Right atrium auricular region (tissue), 2 donors: ENCODE data around the gene FAF1. TPM values are rescaled to one million over a fixed set of nuclear protein-coding genes. Genes with fewer than 3 reads are reported as not detected.
"Not testable (repeated sequence)": the region's sequence is repeated elsewhere in the genome, so short reads cannot be mapped to it uniquely, and the experiment has no call there.

ENCODE experiments used
- DNase-seq: peaks from one replicate; pipeline ENCODE4 v3.0.0-alpha.2; 2019; ENCODE audit warnings: low spot score
- H3K27ac ChIP-seq, 2 donors: fragments of 200-600 bp; sonication (generic); 1 replicate in 1 of 2; 2 replicates in 1 of 2; pipeline ENCODE4 v1.5.1; 2016 to 2019
- H3K27me3 ChIP-seq, 2 donors: fragments of 200-600 bp; sonication (generic); one replicate each; pipeline versions ENCODE4 v1.5.1 to v1.6.0; 2017 to 2019
- H3K36me3 ChIP-seq: fragments of 200-600 bp; sonication (generic); one replicate; pipeline ENCODE4 v1.5.1; 2016
- H3K4me1 ChIP-seq, 2 donors: fragments of 200-600 bp; sonication (generic); one replicate each; pipeline versions ENCODE4 v1.5.1 to v1.6.0; 2017 to 2019
- H3K4me3 ChIP-seq, 2 donors: fragments of 200-600 bp; sonication (generic); 1 replicate in 1 of 2; 2 replicates in 1 of 2; pipeline ENCODE4 v1.5.1; 2017 to 2019; ENCODE audit warnings: mild to moderate bottlenecking in 1 of 2, moderate library complexity in 1 of 2
- H3K9me3 ChIP-seq, 2 donors: fragments of 200-600 bp; sonication (generic); one replicate each; pipeline ENCODE4 v1.5.1; 2019
- total RNA-seq, 2 donors: library from RNA; depleted of rRNA; stranded (reverse); fragments of >200 nt; gene quantifications; one replicate each; pipeline ENCODE4 v1.1.0, GENCODE V29; 2016
- TF ChIP-seq, protein P1 (sequence below), 2 donors: fragments of 200-600 bp; sonication (generic); IDR thresholded peaks; one replicate each; pipeline ENCODE4 v1.5.1; 2019; ENCODE audit warnings: antibody characterized with exemption in 2 of 2

Gene FAF1
- total RNA-seq: 10 to 100 TPM; 36.1 to 68.8 TPM

DNA sequence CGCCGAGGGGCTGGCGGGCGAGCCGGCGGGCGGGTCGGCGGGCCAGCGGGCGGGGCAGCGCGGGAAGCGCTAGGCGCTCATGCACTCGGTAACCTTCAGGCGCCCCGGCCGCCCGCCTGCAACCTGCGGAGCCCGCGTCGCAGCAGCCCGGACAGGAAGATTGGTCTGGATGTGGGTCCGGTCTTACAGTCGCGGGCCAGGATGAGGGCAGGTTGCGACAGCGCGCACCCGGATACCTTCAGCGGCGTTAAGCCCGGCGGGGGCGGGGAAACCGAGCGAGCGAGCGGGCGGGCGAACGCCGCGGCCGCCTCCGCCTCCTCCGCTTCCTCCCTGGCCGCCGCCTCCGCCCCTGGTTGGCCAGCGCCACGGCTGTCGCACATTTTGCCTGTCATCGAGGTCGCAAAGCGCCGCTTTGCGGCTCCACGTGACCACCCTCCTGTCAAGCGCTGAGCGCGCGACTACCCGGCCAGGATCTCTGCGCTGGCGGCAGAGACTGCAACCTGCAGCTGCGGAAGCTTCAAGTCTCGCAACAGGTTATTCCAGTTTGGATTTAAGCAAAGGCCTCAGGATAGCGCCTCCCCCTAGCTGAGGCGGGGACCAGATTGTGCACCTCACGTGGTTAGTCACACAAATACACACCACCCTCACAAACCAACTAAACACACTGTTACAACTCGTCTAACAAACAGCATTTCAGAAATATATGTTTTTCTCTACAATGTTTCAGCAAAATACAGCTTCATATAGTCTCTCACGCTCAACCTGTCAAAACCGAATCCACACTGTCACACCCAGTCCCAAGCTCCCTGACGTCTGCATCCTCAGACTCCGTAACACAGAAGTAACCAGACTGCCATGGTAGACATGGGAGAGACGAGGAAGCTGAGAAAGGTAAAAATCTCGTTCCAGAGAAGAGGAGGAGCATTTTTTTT, at the start of gene FAF1:
FAF1 (minus strand) TSS at position 355 of the 932 bp plus-strand sequence. CDS start 456 bp downstream, outside the sequence.
- Histone ChIP-seq H3K36me3 (no peaks in the 10 kb centered on the region), H3K4me1 (peaks cover 0 to 14% of the 10 kb centered on the region in 2 donors), H3K4me3 (peak within 1 kb of the TSS; percentile 65 to 73), H3K27ac (peak within 1 kb of the TSS; percentile 81 to 83), H3K9me3 (no peaks in the 10 kb centered on the region), H3K27me3 (no peaks in the 10 kb centered on the region)
- TF ChIP-seq, protein P1, sequence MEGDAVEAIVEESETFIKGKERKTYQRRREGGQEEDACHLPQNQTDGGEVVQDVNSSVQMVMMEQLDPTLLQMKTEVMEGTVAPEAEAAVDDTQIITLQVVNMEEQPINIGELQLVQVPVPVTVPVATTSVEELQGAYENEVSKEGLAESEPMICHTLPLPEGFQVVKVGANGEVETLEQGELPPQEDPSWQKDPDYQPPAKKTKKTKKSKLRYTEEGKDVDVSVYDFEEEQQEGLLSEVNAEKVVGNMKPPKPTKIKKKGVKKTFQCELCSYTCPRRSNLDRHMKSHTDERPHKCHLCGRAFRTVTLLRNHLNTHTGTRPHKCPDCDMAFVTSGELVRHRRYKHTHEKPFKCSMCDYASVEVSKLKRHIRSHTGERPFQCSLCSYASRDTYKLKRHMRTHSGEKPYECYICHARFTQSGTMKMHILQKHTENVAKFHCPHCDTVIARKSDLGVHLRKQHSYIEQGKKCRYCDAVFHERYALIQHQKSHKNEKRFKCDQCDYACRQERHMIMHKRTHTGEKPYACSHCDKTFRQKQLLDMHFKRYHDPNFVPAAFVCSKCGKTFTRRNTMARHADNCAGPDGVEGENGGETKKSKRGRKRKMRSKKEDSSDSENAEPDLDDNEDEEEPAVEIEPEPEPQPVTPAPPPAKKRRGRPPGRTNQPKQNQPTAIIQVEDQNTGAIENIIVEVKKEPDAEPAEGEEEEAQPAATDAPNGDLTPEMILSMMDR (IDR thresholded peaks at IDR 0.05): peak in 1 of 2 donors; percentile 49
- DNase-seq: peak; percentile 97

- TF ChIP-seq, protein P1 (IDR thresholded peaks at IDR 0.05): no peak
- no peak for DNase-seq
- H3K4me1 ChIP-seq: no peaks in the 10 kb centered on the region
- H3K36me3 ChIP-seq: no peaks in the 10 kb centered on the region
- no peak overlapping the region for H3K27ac ChIP-seq
- H3K4me3 ChIP-seq: no peak overlapping the region
- no peaks in the 10 kb centered on the region for H3K9me3 ChIP-seq
- no peaks in the 10 kb centered on the region for H3K27me3 ChIP-seq
These were observed 49.3 kb upstream of the FAF1 start for GRCh38 chr1:51009381-51009780.

GRCh38 chr1:51005549-51005948, 45.5 kb upstream of the FAF1 start:
- H3K4me1 ChIP-seq, H3K9me3 ChIP-seq, H3K27ac ChIP-seq, H3K36me3 ChIP-seq, DNase-seq, H3K4me3 ChIP-seq, H3K27me3 ChIP-seq: not testable (repeated sequence)

DNA sequence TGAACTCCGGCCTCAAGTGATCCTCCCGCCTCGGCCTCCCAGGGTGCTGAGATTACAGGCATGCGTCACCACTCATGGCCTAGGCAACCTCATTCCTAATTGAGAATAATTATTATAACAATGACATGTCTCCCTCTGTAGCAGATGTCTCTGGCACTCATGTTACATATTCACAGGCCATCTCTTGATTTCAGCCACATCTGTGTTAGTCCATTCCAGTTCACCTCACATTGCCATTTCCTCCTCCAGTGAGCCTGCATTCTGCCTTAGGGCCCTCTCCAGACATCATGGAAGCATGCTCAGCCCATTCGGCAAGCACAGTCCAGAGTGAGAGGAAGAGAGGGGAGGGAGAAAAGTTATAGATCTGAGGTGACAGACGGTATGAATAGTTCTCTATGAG, 42.4 kb upstream of the FAF1 start:
- H3K27me3 ChIP-seq: no peaks in the 10 kb centered on the region
- H3K4me1 ChIP-seq: no peaks in the 10 kb centered on the region
- H3K36me3 ChIP-seq: no peaks in the 10 kb centered on the region
- H3K9me3 ChIP-seq: no peaks in the 10 kb centered on the region
- TF ChIP-seq, protein P1 (IDR thresholded peaks at IDR 0.05): no peak
- H3K4me3 ChIP-seq: no peak overlapping the region
- H3K27ac ChIP-seq: no peak overlapping the region
- DNase-seq: no peak

DNA sequence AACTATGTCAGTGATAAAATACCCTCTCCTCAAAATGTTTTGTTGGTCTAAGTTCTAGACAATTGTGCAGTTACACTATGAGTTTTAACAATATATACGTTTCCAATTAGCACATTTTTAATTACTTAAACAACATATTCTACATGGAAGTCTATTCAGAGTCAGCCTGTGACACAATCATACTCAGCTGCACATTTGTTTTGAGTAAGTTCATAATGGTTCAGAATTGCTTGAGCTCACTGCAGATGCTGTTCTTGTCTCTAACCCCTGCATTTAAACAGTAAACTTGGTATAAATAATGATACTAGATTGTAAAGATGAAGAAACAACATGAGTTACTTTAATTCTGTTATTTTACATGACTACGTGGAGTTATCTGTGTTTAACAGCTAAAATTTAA, 40.6 kb upstream of the FAF1 start:
- TF ChIP-seq, protein P1 (IDR thresholded peaks at IDR 0.05): no peak
- H3K9me3 ChIP-seq: no peaks in the 10 kb centered on the region
- H3K4me1 ChIP-seq: no peaks in the 10 kb centered on the region
- DNase-seq: no peak
- no peak overlapping the region for H3K27ac ChIP-seq
- H3K27me3 ChIP-seq: no peaks in the 10 kb centered on the region
- no peaks in the 10 kb centered on the region for H3K36me3 ChIP-seq
- H3K4me3 ChIP-seq: no peak overlapping the region

- no peaks in the 10 kb centered on the region for H3K36me3 ChIP-seq
- TF ChIP-seq, protein P1 (IDR thresholded peaks at IDR 0.05): no peak
- H3K4me3 ChIP-seq: no peak overlapping the region
- no peak for DNase-seq
- H3K27me3 ChIP-seq: no peaks in the 10 kb centered on the region
- H3K27ac ChIP-seq: no peak overlapping the region
- no peaks in the 10 kb centered on the region for H3K4me1 ChIP-seq
- no peaks in the 10 kb centered on the region for H3K9me3 ChIP-seq
These were observed 40.1 kb upstream of the FAF1 start for GRCh38 chr1:51000160-51000559.

DNA sequence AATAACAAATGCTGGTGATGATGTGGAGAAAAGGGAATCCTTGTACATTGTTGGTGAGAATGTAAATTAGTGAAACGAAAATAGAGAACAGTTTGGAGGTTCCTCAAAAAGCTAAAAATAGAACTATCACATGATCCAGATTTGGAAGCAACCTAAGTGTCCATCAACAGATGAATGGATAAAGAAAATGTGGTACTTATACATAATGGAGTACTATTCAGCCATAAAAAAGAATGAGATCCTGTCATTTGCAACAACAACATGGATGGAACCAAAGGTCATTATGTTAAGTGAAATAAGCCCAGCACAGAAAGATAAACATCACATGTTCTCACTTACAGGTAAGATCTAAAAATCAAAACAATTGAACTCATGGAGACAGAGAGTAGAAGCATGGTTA, 39.3 kb upstream of the FAF1 start:
- not testable (repeated sequence) for H3K36me3 ChIP-seq, H3K27ac ChIP-seq, H3K27me3 ChIP-seq, H3K4me1 ChIP-seq, DNase-seq, H3K9me3 ChIP-seq, H3K4me3 ChIP-seq
